Stimulated activated CD8-positive, alpha-beta memory T cell treated with anti-CD3 and anti-CD28 coated beads, Interleukin-12 subunit alpha, Interleukin-12 subunit beta, amount 100 ng/mL, for 24 hours (primary cell): ENCODE measurements around the gene REM2.
"Not testable (repeated sequence)": the region's sequence is repeated elsewhere in the genome, so short reads cannot be mapped to it uniquely, and the experiment has no call there.

ENCODE experiments used
- DNase-seq: peaks from one replicate; pipeline ENCODE4 v3.0.0-alpha.2; 2020; ENCODE audit errors: extremely low read depth

REM2 gene

DNA sequence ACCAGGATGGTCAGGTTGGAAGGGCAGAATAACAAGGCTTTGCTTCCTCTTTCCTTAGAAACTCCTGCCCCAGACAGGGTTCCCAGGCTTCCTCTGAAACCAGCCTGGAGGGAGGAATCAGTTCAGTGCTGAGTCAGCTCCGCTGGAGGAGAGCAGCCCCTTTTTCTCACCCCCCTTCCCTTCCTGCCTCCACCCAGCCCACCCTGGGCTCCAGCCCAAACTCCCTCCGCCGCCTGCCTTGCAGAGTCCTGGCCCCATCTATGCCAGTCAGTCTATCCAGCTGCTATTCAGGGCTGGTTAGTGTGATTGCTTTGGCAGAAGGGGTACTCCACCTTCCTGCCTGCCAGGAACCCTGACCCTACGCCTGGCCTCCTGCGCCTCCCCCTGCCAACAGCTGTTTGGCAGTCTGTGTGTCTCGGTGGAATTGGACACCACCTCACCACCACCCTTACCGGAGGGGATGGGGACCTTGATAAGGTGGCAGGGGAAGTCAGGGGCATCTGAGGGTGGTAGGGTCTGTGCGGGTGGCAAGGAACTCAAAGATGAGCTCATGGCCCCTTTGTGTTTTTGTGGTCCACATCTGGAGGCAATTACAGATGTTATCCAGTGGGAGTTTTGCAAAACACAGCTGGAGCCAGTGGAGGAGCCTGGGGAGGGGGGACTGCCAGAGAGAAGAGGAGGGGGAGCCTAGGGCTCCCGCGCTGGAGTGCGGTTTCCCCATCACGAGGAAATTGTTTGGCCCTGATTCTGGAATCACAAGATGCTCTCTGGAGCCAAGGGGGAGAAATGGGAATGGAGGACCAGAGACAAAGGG lies 34.5 kb upstream of the REM2 start:
- DNase-seq: no peak

DNA sequence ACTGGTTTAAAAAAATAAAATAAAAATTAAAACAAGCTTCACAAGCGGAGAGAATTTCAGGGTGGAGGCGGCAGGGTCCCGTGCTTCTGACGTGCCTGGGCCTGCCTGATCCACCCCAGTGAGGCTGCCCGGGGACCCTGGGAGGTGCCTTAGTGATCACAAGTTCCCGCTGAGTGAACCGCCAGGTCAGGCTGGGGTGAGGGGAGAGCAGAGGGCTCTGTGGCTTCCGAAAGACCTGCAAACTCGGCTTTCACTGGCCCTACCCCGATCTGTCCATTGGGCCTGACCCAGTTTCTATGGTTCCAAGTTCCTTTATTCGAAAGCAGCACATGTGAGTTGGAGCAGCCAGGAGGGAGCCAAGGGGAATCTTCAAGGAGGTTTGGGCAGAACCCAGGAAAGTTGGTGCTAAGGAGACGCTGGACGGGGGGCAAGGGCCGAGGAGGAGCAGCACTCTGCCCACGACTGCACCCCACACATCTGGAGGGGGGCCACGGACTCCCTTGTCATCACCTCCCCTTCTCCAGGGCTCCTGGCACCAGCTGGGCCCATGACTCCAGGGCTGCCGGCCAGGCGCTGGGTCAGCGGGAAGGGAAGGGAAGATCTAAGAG lies 33.7 kb upstream of the REM2 start:
- DNase-seq: no peak

DNA sequence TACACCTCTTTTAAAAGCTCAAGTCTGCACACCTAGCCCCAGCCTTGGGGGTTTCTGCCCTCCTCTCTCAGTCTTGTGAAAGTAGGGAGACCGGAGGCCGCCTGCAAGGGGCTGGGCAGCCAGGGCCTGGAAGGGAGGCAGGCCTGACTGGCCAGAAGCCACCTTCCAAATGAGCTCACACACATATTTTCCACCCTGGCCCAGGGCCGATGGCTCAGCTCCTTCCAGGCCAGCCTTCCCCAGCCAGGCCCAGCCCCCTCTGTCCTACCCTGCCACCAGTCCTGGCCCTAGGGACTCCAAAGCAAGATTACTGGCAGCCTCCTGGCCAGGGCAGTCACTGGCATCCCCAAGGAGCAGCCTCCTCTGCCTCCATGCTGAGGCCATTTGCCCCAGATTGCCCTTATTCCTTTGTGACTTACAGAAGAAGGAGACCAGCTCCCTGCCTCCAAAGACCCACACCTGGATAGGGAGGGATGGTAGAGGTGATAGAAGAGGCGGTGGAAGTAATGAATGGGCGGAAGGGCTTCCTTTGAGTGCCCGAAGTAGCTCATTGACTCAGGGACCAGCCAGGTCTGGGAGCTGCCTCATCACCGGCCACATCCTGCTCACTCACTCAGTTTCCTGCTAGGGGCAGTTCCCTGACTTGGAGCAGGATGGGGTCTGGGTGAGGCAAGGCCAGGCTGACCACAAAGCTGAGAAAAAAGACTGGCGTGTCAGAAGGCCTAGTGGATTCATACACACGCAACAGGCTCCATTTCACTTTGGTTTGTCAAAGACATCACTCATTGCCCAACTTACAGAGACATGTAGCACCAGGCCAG lies 31.9 kb upstream of the REM2 start:
- DNase-seq: no peak

DNA sequence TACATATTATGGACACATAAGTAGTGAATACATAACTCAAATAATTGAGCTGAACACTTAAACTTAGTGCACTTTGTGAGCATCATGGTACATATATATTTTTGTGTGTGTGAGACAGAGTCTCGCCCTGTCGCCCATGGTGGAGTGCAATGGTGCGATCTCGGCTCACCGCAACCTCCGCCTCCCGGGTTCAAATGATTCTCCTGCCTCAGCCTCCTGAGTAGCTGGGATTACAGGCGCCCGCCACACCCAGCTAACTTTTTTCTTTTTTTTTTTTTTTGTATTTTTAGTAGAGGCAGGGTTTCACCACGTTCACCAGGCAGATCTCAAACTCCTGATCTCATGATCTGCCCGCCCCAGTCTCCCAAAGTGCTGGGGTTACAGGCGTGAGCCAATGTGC lies 30.8 kb upstream of the REM2 start:
- not testable (repeated sequence) for DNase-seq

DNA sequence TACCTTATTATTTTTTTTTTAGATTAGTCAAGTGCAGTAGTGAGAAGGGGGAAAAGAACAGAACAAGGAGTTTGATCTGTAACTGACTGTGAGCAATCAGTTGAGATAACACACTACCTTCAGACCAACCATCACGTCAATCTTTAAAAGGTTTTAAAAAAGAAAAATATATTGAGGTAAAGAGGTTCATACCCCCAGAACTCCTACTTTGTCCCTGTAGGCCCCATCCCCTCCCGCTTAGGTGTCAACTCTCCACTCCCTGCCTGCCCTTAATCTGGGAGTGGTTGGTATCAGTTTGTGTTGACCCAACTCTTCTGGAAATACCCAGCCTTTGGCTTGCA lies 30.5 kb upstream of the REM2 start:
- DNase-seq: no peak

DNA sequence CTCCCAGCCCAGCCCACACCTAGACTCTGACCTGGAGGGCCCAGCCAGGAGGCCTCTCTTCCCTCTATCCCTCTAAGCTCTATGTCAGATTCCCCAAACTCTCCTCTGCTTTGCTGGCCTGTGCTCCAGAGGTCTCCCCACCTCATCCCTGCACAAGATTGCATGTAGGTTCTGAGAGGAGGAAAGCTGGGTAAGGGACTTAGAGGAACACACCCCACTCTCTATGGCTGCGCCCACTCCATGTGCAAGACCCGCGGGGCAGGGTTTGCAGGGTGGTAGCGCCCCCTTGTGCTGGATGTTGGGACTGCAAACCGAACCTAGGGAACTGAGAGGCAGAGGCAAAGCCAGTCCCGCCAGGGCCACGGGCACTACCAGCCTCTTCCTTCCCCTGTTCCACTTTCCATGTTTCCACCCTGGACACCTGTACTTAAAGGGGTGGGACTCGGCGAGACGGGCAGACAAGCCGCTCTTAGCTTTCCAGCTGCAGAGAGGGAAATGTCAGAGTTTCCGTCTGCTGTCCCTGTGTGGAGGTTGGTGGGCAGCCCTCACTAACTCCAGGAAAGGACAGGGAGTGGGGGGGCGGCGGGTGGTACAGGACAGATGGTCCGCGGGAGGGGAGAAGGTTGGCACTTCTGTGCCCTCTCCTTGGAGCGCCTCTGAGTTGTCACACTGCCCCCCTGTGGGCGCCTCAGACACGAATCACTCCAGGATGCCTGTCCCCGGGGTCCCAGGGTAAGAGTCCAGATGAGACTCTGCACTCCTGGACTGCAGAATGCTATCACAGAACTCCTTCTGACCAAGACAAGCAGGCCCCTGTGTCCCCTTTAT lies 29.9 kb upstream of the REM2 start:
- peak; percentile 70 for DNase-seq

DNA sequence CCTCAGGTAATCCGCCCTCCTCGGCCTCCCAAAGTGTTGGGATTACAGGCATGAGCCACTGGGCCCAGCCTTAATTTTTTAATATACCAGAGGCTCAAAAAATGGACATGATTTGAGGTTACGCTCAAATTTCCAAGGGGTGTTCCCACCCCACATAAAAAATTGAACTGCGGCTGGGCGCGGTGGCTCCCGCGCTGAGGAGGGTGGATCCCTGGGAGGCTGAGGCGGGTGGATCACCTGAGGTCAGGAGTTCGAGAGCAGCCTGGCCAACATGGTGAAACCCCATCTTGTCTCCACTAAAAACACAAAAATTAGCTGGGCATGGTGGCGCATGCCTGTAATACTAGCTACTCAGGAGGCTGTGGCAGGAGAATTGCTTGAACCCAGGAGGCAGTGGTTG lies 28.7 kb upstream of the REM2 start:
- not testable (repeated sequence) for DNase-seq

DNA sequence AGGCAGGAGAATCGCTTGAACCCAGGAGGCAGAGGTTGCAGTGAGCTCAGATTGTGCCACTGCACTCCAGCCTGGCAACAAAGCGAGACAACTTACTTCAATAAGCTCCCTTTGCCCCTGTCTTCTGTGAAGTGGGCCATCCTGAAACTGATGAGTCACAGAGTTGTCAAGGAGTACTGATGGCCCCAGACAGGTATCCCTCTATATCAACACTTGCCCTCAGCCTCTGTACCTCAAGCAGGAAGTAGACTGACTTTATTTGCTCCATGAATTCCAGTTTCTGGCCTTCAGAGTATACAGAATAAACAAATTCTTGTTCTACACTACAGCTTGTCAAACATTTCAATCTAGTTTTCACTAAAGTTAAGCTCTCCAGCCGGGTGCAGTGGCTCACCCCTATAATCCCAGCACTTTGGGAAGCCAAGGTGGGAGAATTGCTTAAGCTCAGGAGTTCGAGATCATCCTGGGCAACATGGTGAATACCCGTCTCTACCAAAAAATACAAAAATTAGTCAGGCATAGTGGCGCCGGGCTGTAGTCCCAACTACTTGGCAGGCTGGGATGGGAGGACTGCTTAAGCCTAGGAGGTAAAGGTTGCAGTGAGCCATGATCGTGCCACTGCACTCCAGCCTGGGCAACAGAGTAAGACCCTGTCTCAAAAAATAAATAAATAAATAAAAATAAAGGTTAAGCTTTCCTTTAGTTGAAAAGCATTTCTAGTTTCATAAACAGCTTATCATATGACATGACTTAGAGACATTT lies 27.9 kb upstream of the REM2 start:
- DNase-seq: no peak

DNA sequence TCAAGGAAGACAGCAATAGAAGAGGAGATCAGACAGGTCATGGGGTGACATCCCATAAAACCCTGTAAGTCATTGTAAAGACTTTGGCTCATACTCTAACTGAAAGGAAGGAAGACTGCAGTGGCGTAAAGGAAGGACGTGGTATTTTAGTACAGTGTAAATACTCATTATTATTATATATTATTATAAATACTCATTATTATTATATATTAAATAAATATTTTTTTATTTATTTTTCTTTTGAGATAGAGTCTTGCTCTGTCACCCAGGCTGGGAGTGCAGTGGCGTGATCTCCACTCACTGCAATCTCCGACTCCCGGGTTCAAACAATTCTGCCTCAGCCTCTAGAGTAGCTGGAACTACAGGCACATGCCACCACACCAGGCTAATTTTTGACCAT lies 26.6 kb upstream of the REM2 start:
- DNase-seq: no peak

DNA sequence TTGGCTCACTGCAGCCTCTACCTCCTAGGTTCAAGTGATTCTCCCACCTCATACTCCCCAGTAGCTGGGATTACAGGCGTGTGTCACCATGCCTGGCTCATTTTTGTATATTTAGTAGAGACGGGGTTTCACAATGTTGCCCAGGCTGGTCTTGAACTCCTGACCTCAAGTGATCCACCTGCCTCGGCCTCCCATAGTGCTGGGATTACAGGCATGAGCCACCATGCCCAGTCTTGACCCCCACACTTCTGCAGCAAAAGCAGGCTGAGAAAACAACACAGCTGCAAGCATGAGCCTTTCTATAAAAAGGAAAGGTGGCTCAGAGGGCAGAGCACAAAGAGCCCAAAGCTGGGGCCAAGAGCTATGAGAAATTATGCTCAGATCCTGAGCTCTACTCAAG lies 22.6 kb upstream of the REM2 start:
- not testable (repeated sequence) for DNase-seq

DNA sequence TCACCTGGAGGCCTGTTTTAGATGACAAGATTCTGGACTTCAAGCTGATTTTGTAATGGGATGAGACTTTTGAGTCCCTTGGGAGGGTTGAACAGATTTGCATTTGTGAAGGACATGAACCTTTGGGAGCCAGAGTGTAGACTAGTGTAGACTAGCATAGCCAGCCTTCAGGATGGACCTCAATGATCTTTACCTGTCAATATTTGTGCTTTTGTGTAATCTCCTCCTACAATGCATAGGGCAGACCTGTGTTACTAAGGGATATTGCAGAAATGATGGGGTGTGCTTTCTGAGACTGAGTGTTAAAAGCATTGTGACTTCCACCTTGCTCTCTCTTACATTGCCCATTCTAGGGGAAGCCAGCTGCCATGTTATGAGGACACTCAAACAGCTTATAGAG lies 21.4 kb upstream of the REM2 start:
- no peak for DNase-seq

DNA sequence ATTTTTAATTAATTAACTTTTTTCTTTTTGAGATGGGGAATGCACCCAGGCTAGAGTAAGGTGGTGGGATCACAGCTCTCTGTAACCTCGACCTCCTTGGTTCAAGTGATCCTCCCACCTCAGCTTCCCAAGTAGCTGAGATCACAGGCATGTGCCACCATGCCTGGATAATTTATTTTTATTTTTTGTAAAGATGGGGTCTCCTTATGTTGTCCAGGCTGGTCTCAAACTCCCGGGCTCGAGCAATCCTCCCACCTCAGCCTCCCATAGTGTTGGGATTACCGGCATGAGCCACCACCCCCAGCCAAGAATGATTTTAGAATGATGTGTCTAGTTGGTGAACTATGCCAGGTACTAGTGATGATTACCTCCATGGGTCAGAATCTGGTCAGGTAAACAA lies 18.0 kb upstream of the REM2 start:
- DNase-seq: no peak

DNA sequence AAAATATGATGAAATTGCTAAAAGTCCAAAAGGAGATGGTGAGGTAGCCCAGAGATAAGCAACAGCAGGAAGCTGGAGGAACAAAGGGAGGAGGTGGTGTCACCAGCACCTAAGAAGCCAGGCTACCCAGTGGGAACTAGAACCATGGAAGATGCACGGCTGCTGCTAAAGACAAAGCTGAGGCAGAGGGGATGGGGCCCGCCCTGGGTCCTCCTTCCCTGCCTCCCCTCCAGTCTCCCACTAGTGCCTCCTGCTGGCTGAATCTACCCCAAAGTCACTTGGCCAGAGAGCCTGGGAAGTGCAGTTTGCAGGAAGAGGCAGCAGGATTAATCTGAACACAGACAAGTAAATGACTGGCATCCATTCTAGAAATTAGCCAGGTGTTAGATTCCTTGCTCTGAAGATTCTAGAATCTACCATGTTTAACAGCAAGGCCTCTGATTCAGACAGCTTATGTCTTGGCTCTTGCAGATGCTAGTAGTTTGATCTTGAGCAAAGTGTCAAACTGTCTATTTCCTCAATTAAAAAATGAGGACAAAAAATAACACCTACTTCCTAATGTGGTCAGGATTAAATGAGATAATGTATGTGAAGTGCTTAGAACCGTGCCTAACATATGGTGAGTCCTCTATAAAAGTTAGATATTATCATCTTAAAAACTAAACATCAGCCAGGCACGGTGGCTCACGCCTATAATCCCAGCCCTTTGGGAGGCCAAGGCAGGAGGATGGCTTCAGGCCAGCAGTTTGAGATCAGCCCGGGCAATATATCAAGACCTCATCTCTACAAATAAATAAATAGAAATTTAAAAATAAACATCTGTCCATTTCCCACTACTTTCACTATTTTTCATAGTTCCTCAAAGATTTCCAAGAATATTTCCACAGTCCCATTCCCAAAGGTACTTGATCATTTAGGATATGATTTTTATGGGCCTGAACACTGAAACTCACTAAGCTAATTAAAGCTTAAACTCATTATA lies 17.3 kb upstream of the REM2 start:
- no peak for DNase-seq

DNA sequence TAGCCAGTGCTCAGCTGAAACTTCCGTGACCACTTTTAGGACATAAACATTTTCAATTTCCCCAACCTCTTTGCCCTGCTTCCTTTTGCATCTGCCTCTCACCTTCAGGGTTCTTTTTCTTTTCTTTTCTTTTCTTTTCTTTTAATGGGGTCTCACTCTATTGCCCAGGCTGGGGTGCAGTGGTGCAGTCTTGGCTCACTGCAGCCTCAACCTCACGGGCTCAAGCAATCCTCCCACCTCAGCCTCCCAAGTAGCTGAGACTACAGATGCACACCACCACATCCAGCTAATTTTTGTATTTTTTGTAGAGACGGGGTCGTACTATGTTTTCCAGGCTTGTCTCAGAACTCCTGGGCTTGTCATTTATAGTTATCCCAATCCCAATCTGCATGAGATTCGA lies 16.1 kb upstream of the REM2 start:
- no peak for DNase-seq

DNA sequence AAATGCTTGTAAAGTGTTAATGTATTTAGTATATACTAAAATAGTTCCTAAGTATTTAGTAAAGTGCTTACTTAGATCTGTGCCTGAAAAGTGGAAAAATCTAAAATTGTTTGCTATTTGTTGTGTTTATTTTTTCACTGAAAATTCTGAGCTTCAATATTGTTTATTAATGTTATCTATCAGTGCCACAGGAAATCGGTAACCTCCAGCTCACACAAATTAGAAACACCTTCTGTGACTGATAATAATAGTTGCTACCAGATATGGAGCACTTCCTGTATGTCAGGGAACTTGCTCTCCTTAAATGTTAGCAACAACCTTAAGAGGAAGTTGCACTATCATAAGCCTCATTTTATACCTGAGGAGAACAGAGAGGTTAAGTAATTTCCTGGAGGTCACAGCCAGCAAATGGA lies 12.2 kb upstream of the REM2 start:
- DNase-seq: no peak

DNA sequence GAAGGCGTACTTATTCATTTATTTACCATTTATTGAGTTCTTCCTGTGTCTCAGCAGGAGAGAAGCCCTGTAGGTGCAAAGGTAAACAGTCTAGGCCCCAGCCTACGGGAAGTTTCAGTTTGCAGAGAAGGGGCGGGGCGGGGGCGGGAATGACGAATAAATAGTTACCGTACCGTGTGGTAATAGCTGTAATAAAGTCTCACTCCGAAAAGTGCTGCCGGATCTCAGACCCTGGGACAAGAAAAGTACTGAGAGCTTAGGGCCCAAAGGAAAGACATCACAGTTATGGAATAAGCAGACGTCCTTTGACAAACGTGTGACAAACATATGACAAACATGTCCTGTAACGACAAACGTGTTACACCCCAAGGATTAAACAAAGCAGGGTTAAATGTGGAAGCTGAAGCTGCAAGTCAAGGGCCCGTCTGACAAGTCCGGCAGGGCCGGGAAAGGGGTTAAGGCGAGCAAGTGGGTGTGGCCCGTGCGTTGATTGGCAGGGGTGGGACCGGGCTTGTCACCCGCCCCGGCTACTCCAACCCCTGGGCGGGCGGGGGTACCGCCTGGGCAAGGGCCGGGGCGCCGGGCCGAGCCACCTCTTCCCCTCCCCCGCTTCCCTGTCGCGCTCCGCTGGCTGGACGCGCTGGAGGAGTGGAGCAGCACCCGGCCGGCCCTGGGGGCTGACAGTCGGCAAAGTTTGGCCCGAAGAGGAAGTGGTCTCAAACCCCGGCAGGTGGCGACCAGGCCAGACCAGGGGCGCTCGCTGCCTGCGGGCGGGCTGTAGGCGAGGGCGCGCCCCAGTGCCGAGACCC lies 11.6 kb upstream of the REM2 start, which contains the start of gene LRP10:
LRP10 (plus strand) TSS at position 517 of the 809 bp plus-strand sequence. CDS start 564 bp downstream, outside the sequence.
- no peak for DNase-seq

DNA sequence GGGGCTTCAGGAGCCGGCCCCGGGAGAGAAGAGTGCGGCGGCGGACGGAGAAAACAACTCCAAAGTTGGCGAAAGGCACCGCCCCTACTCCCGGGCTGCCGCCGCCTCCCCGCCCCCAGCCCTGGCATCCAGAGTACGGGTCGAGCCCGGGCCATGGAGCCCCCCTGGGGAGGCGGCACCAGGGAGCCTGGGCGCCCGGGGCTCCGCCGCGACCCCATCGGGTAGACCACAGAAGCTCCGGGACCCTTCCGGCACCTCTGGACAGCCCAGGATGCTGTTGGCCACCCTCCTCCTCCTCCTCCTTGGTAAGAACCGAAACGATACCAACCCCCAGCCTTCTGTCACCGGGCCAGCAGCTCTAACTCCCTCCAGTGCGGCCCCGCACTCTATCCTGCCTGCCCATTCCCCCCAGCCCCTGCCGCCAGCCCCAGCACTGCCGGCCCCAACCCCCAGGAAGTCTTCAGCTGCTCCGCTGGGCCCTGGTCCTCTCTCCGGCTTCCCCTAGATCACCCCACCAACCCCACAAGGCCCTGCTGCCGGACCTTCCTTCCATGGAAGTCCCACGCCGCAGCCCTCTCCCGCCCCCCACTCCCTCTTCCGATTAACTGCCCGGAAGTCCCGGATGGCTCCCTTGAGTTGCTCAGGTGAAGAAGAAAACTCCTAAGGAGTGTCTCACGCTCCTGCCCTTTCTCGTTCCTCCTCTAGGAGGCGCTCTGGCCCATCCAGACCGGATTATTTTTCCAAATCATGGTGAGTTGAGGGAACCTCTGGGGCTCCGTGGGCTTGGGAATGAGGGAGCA lies 10.8 kb upstream of the REM2 start:
- no peak for DNase-seq

DNA sequence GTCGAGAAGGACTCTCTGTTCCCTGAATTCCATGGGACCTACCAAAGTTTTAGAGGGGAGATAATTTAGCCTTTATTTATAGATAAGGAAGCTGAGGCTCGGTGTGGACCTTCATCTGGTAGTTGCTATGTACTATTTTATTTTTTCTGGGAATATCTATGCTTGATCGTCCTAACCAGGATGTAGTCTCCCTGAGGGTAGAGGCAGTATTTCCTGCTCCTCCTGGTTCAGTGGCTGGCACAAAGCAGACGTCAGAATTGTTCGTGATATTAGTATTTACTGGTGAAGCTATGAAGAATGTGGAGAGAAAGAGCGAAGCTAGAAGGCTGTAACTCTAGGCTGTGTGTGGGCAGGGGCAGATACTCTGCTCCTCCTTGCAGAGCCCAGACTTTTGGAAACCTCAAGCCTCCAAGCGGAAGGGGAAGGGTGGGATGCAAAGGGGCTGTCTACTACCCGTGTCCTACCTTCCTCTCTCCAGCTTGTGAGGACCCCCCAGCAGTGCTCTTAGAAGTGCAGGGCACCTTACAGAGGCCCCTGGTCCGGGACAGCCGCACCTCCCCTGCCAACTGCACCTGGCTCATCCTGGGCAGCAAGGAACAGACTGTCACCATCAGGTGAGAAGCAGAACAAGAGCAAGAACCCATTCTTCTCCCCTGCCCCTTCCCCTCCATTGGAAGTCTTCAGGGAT lies 10.0 kb upstream of the REM2 start:
- DNase-seq: no peak
